ENCODE results near the gene PRELID1.

- TF ChIP-seq CTCF (IDR thresholded peaks at IDR 0.05; ENCODE audit: insufficient read depth, low read length, poor library complexity, severe bottlenecking) (no peak), EZH2phosphoT487 (conservative IDR thresholded peaks at IDR 0.05; ENCODE audit: low read length) (no peak)
Measured at GRCh38 chr5:177299697-177300096, 3.9 kb upstream of the PRELID1 start.
